ENCODE data around the gene TRIM61. TPM values are rescaled to one million over a fixed set of nuclear protein-coding genes. Genes with fewer than 3 reads are reported as not detected.

TRIM61 gene
- total and polyA plus RNA-seq, 4 donors, result 0.13 to 1.4 (median 0.48) TPM

DNA sequence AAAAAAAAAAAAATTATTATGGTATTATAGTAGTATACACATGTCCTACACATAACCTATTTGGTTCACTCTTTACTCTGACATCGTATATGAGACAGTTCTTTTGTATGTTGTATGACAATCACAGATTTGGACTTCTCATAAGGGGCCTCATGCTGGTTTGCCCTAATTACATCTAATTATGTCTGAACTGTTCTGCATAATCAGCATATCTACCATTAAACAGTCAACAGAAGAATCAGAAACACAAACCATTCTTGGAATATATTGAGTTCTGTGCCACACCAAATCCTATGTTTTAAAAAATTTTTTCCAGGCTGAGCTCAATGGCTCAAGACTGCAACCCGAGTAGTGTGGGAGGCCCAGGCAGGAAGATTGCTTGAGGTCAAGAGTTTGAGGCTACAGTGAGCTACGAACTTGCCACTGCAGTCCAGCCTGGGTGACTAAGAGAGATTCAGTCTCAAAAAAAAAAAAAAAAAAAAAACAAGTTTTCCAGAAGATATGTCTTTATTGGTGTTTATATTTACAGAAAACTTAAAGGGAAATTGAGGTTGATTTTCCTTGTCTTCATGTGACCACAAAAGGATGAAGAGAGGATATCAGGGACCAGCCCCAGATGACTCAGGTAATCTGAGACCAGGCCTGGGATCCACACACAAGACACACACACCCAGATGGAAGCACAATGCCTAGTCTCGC lies 22.2 kb downstream of the TRIM61 start:
- no peaks in the 10 kb centered on the region for H3K36me3 ChIP-seq (ENCODE audit: control insufficient read depth in 4 of 4, insufficient read depth in 3 of 4, low read depth in 1 of 4, low read length in 3 of 4)
- H3K4me1 ChIP-seq (ENCODE audit: control insufficient read depth in 4 of 4, insufficient read depth in 4 of 4, low read length in 3 of 4), result peaks cover 0 to 8% (median 2%) of the 10 kb centered on the region in 4 donors
- no peak overlapping the region for H3K4me3 ChIP-seq (ENCODE audit: low read depth in 1 of 3, low read length in 3 of 3)
- no peaks in the 10 kb centered on the region for H3K9me3 ChIP-seq (ENCODE audit: control insufficient read depth in 4 of 4, low read length in 3 of 4)
- WGBS, result 92% methylated on average over 4 of the region's 4 CpGs
- no peak overlapping the region for H3K9ac ChIP-seq (ENCODE audit: low read depth in 1 of 2, low read length in 2 of 2)
- no peak for DNase-seq (ENCODE audit: low spot score)
- TF ChIP-seq JUND (IDR thresholded peaks at IDR 0.05) (no peak), NR2F2 (IDR thresholded peaks at IDR 0.05) (no peak), MAX (IDR thresholded peaks at IDR 0.05) (no peak), FOXA1 (IDR thresholded peaks at IDR 0.05) (no peak), HNF4G (IDR thresholded peaks at IDR 0.05) (no peak), CTCF (IDR thresholded peaks at IDR 0.05; ENCODE audit: low read depth, low read length, missing input control) (no peak), EGR1 (IDR thresholded peaks at IDR 0.05; ENCODE audit: low read depth in 2 of 2) (no peak), FOXA2 (IDR thresholded peaks at IDR 0.05) (no peak), TAF1 (conservative IDR thresholded peaks at IDR 0.05) (no peak), YY1 (IDR thresholded peaks at IDR 0.05) (no peak)
- TF ChIP-seq, protein P1, sequence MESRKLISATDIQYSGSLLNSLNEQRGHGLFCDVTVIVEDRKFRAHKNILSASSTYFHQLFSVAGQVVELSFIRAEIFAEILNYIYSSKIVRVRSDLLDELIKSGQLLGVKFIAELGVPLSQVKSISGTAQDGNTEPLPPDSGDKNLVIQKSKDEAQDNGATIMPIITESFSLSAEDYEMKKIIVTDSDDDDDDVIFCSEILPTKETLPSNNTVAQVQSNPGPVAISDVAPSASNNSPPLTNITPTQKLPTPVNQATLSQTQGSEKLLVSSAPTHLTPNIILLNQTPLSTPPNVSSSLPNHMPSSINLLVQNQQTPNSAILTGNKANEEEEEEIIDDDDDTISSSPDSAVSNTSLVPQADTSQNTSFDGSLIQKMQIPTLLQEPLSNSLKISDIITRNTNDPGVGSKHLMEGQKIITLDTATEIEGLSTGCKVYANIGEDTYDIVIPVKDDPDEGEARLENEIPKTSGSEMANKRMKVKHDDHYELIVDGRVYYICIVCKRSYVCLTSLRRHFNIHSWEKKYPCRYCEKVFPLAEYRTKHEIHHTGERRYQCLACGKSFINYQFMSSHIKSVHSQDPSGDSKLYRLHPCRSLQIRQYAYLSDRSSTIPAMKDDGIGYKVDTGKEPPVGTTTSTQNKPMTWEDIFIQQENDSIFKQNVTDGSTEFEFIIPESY (IDR thresholded peaks at IDR 0.05), result no peak
- H3K27ac ChIP-seq (ENCODE audit: low read depth in 1 of 2, low read length in 2 of 2), result no peak overlapping the region
- peaks cover 0 to 7% (median 0%) of the 10 kb centered on the region in 4 donors for H3K27me3 ChIP-seq (ENCODE audit: control insufficient read depth in 4 of 4, insufficient read depth in 4 of 4, low read length in 3 of 4)

DNA sequence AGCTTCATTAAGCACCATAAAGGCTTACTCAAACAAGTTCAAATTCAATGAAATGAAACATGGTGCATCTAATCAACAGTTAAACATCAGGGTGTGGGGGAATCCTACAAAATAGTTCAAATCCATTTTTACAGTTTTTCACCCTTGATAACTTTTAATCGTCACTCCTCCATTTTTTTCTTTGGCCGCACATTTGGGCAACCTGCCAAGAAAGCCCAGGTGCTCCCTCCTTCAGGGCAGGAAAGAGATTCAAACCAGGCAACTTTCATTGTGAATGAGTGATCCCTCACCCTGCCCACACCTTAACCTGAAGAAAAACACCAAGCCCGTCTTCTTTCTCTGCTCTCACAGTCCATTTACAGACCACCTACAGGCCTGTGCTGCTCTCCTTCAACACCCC lies 24.9 kb downstream of the TRIM61 start:
- no peak for DNase-seq (ENCODE audit: low spot score)
- WGBS, result 80% methylated on average over 3 of the region's 3 CpGs
- Histone ChIP-seq H3K4me1 (ENCODE audit: control insufficient read depth in 4 of 4, insufficient read depth in 4 of 4, low read length in 3 of 4) (peaks cover 0 to 8% (median 2%) of the 10 kb centered on the region in 4 donors), H3K9ac (ENCODE audit: low read depth in 1 of 2, low read length in 2 of 2) (no peak overlapping the region), H3K27me3 (ENCODE audit: control insufficient read depth in 4 of 4, insufficient read depth in 4 of 4, low read length in 3 of 4) (peaks cover 0 to 13% (median 0%) of the 10 kb centered on the region in 4 donors), H3K27ac (ENCODE audit: low read depth in 1 of 2, low read length in 2 of 2) (no peak overlapping the region), H3K9me3 (ENCODE audit: control insufficient read depth in 4 of 4, low read length in 3 of 4) (no peaks in the 10 kb centered on the region), H3K4me3 (ENCODE audit: low read depth in 1 of 3, low read length in 3 of 3) (no peak overlapping the region), H3K36me3 (ENCODE audit: control insufficient read depth in 4 of 4, insufficient read depth in 3 of 4, low read depth in 1 of 4, low read length in 3 of 4) (no peaks in the 10 kb centered on the region)
- no peak for TF ChIP-seq TAF1 (conservative IDR thresholded peaks at IDR 0.05)
- TF ChIP-seq, protein P1 (IDR thresholded peaks at IDR 0.05), result no peak
- no peak for TF ChIP-seq HNF4A (conservative IDR thresholded peaks at IDR 0.05)
- no peak for TF ChIP-seq YY1 (IDR thresholded peaks at IDR 0.05)
- TF ChIP-seq FOXA1 (IDR thresholded peaks at IDR 0.05), result no peak
- no peak for TF ChIP-seq CTCF (IDR thresholded peaks at IDR 0.05; ENCODE audit: low read depth, low read length, missing input control)
- no peak for TF ChIP-seq RAD21 (IDR thresholded peaks at IDR 0.05)
- TF ChIP-seq, protein P2, sequence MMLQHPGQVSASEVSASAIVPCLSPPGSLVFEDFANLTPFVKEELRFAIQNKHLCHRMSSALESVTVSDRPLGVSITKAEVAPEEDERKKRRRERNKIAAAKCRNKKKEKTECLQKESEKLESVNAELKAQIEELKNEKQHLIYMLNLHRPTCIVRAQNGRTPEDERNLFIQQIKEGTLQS (IDR thresholded peaks at IDR 0.05), result no peak
- no peak for TF ChIP-seq MAX (IDR thresholded peaks at IDR 0.05)
- TF ChIP-seq GABPA (IDR thresholded peaks at IDR 0.05 in 1 of 2, conservative IDR thresholded peaks at IDR 0.05 in 1 of 2), result no peak
- TF ChIP-seq SP1 (IDR thresholded peaks at IDR 0.05), result no peak
- TF ChIP-seq, protein P3, sequence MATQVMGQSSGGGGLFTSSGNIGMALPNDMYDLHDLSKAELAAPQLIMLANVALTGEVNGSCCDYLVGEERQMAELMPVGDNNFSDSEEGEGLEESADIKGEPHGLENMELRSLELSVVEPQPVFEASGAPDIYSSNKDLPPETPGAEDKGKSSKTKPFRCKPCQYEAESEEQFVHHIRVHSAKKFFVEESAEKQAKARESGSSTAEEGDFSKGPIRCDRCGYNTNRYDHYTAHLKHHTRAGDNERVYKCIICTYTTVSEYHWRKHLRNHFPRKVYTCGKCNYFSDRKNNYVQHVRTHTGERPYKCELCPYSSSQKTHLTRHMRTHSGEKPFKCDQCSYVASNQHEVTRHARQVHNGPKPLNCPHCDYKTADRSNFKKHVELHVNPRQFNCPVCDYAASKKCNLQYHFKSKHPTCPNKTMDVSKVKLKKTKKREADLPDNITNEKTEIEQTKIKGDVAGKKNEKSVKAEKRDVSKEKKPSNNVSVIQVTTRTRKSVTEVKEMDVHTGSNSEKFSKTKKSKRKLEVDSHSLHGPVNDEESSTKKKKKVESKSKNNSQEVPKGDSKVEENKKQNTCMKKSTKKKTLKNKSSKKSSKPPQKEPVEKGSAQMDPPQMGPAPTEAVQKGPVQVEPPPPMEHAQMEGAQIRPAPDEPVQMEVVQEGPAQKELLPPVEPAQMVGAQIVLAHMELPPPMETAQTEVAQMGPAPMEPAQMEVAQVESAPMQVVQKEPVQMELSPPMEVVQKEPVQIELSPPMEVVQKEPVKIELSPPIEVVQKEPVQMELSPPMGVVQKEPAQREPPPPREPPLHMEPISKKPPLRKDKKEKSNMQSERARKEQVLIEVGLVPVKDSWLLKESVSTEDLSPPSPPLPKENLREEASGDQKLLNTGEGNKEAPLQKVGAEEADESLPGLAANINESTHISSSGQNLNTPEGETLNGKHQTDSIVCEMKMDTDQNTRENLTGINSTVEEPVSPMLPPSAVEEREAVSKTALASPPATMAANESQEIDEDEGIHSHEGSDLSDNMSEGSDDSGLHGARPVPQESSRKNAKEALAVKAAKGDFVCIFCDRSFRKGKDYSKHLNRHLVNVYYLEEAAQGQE (IDR thresholded peaks at IDR 0.05), result no peak
- TF ChIP-seq RXRA (IDR thresholded peaks at IDR 0.05), result no peak
- no peak for TF ChIP-seq NR2F2 (IDR thresholded peaks at IDR 0.05)
- TF ChIP-seq EGR1 (IDR thresholded peaks at IDR 0.05; ENCODE audit: low read depth in 2 of 2), result no peak
